ENCODE measurements around the gene SMAGP.

The SMAGP gene

DNA sequence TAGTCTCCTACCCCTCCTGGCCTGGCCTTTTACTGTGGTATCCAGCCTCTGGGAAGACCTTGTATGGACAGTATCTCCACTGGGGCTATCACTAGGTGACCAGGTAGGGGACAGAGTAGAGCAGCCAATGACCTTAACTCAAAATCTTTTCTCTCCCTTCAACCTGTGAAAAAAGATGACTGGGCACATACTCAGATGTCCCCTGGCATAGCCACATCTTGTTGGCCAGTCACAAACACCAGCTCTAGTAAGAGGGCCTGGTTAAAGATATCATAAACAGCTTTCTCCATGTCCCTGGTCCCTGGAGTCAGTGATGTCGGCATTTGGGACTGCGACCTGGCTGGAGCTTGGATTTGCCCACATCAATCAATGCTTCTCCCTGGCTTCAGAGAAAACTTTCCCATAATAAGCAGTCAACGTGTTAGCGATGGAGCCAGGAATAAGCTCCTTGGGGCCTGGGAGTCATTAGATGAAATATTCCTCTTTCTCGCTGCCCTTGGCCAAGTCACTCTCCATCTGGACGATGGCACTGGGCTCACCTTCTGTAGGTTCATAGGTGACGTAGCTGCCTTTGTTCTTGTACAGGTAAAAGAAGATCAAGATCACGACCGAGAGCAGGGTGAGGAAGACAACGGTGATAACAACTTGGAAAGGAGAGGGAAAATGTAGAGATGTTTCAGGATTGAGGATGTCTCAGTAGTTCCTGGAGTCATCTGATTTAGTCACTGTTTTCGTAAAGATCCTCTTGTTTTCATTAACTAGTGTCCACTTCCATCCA is 24.6 kb downstream of the SMAGP start:
- DNase-seq (ENCODE audit: low read depth), result no peak
- TF ChIP-seq, protein P1, sequence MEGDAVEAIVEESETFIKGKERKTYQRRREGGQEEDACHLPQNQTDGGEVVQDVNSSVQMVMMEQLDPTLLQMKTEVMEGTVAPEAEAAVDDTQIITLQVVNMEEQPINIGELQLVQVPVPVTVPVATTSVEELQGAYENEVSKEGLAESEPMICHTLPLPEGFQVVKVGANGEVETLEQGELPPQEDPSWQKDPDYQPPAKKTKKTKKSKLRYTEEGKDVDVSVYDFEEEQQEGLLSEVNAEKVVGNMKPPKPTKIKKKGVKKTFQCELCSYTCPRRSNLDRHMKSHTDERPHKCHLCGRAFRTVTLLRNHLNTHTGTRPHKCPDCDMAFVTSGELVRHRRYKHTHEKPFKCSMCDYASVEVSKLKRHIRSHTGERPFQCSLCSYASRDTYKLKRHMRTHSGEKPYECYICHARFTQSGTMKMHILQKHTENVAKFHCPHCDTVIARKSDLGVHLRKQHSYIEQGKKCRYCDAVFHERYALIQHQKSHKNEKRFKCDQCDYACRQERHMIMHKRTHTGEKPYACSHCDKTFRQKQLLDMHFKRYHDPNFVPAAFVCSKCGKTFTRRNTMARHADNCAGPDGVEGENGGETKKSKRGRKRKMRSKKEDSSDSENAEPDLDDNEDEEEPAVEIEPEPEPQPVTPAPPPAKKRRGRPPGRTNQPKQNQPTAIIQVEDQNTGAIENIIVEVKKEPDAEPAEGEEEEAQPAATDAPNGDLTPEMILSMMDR (IDR thresholded peaks at IDR 0.05; ENCODE audit: low read depth, low read length), result no peak
- TF ChIP-seq, protein P2, sequence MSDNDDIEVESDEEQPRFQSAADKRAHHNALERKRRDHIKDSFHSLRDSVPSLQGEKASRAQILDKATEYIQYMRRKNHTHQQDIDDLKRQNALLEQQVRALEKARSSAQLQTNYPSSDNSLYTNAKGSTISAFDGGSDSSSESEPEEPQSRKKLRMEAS (IDR thresholded peaks at IDR 0.05; ENCODE audit: low read depth, low read length), result no peak
- no peak for TF ChIP-seq MYC (IDR thresholded peaks at IDR 0.05; ENCODE audit: low read depth, low read length)
- no peak for TF ChIP-seq POLR2A (IDR thresholded peaks at IDR 0.05; ENCODE audit: extremely low read depth, insufficient read length)

DNA sequence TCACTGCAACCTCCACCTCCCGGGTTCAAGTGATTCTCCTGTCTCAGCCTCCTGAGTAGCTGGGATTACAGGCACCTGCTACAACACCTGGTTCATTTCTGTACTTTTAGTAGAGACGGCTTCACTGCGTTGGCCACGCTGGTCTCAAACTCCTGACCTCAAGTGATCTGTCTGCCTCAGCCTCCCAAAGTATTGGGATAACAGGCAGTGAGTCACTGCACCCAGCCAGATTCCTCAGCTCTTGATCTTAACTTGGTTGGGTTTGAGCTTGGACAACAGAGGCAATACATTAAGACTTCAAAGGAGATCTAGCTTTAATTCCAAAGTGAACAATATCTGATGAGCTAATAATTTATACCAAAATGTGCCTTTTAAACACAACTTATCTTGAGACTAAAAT is 25.9 kb downstream of the SMAGP start:
- DNase-seq (ENCODE audit: low read depth), result no peak
- no peak overlapping the region for H3K4me3 ChIP-seq (ENCODE audit: low read depth, low read length)
- TF ChIP-seq MYC (IDR thresholded peaks at IDR 0.05; ENCODE audit: low read depth, low read length) (no peak), POLR2A (IDR thresholded peaks at IDR 0.05; ENCODE audit: extremely low read depth, insufficient read length) (no peak)
- TF ChIP-seq, protein P2 (IDR thresholded peaks at IDR 0.05; ENCODE audit: low read depth, low read length), result no peak
- TF ChIP-seq, protein P1 (IDR thresholded peaks at IDR 0.05; ENCODE audit: low read depth, low read length), result no peak

More for the DNA sequence above, 24.6 kb downstream of the SMAGP start:
- H3K4me3 ChIP-seq (ENCODE audit: low read depth, low read length), result peak overlapping the region; percentile 26

- no peak overlapping the region for H3K4me3 ChIP-seq (ENCODE audit: low read depth, low read length)
- DNase-seq (ENCODE audit: low read depth), result peak; percentile 59
- TF ChIP-seq, protein P2 (IDR thresholded peaks at IDR 0.05; ENCODE audit: low read depth, low read length), result no peak
- no peak for TF ChIP-seq MYC (IDR thresholded peaks at IDR 0.05; ENCODE audit: low read depth, low read length)
Observed at GRCh38 chr12:51242876-51243275, 27.3 kb downstream of the SMAGP start.

GRCh38 chr12:51242120-51242519 is 28.1 kb downstream of the SMAGP start:
- H3K4me3 ChIP-seq (ENCODE audit: low read depth, low read length), result no peak overlapping the region
- DNase-seq (ENCODE audit: low read depth), result peak; percentile 54
- no peak for TF ChIP-seq MYC (IDR thresholded peaks at IDR 0.05; ENCODE audit: low read depth, low read length)
- TF ChIP-seq, protein P1 (IDR thresholded peaks at IDR 0.05; ENCODE audit: low read depth, low read length), result no peak
- TF ChIP-seq, protein P2 (IDR thresholded peaks at IDR 0.05; ENCODE audit: low read depth, low read length), result no peak
- TF ChIP-seq POLR2A (IDR thresholded peaks at IDR 0.05; ENCODE audit: extremely low read depth, insufficient read length), result no peak

- DNase-seq (ENCODE audit: low read depth), result no peak
Observed at GRCh38 chr12:51240971-51241370, 29.2 kb downstream of the SMAGP start.

More at GRCh38 chr12:51240971-51241370, 29.2 kb downstream of the SMAGP start:
- TF ChIP-seq POLR2A (IDR thresholded peaks at IDR 0.05; ENCODE audit: extremely low read depth, insufficient read length), result no peak
- TF ChIP-seq, protein P1 (IDR thresholded peaks at IDR 0.05; ENCODE audit: low read depth, low read length), result no peak
- TF ChIP-seq MYC (IDR thresholded peaks at IDR 0.05; ENCODE audit: low read depth, low read length), result no peak
- TF ChIP-seq, protein P2 (IDR thresholded peaks at IDR 0.05; ENCODE audit: low read depth, low read length), result no peak
- H3K4me3 ChIP-seq (ENCODE audit: low read depth, low read length), result no peak overlapping the region

Measured in NB4 (cell line).